Colonic mucosa (tissue), 4 donors: ENCODE data around the gene GALNT9. TPM values are rescaled to one million over a fixed set of nuclear protein-coding genes. Genes with fewer than 3 reads are reported as not detected.

Experiments
- DNase-seq: peaks from one replicate; pipeline ENCODE4 v3.0.0-alpha.2; 2020
- H3K27ac ChIP-seq: fragments of 200-600 bp; one replicate; pipeline ENCODE4 v1.8.0; 2021
- H3K27me3 ChIP-seq: fragments of 200-600 bp; one replicate; pipeline ENCODE4 v1.8.0; 2021
- H3K36me3 ChIP-seq: fragments of 200-600 bp; one replicate; pipeline ENCODE4 v1.8.0; 2021
- H3K4me1 ChIP-seq: fragments of 200-600 bp; one replicate; pipeline ENCODE4 v1.8.0; 2021; ENCODE audit warnings: mild to moderate bottlenecking
- H3K4me3 ChIP-seq: fragments of 200-600 bp; one replicate; pipeline ENCODE4 v1.8.0; 2021
- H3K9ac ChIP-seq, 2 donors: one replicate each; pipeline ENCODE4 v1.7.0; 2013; ENCODE audit warnings: control low read depth in 2 of 2, low read depth in 2 of 2, low read length in 2 of 2
- H3K9me3 ChIP-seq: fragments of 200-600 bp; one replicate; pipeline ENCODE4 v1.8.0; 2021
- intact Hi-C: fragments of 100-400 bp; cut with DNase I; formaldehyde crosslinking; loops from one replicate; pipeline ENCODE4 v1.14.1; 2022
- total RNA-seq, 2 donors: library from RNA; stranded (reverse); fragmentation: NEBNext Ultra II Directional in 1 of 2; extraction: Animal tissue kit (Norgen Biotek cat#: 25700) in 1 of 2; gene quantifications; one replicate each; pipeline ENCODE4 v1.2.1, GENCODE V29; 2021
- TF ChIP-seq, protein P1 (sequence below): fragments of 200-600 bp; IDR thresholded peaks from one replicate; pipeline ENCODE4 v1.8.0; 2022; ENCODE audit warnings: antibody characterized with exemption, mild to moderate bottlenecking
- donor health status: healthy.
- donor health status: DM: no; HTN: no; CAD: no.
- donor health status: DM: no; HTN: no; CAD: no.

The GALNT9 gene
- total RNA-seq, 2 donors from 2014 or later = 0.45 TPM; not detected in 1

- Histone ChIP-seq H3K36me3 (no peaks in the 10 kb centered on the region), H3K27ac (no peak overlapping the region), H3K27me3 (no peaks in the 10 kb centered on the region), H3K4me1 (no peaks in the 10 kb centered on the region), H3K4me3 (no peak overlapping the region), H3K9me3 (no peaks in the 10 kb centered on the region), H3K9ac (no peak overlapping the region)
- TF ChIP-seq, protein P1, sequence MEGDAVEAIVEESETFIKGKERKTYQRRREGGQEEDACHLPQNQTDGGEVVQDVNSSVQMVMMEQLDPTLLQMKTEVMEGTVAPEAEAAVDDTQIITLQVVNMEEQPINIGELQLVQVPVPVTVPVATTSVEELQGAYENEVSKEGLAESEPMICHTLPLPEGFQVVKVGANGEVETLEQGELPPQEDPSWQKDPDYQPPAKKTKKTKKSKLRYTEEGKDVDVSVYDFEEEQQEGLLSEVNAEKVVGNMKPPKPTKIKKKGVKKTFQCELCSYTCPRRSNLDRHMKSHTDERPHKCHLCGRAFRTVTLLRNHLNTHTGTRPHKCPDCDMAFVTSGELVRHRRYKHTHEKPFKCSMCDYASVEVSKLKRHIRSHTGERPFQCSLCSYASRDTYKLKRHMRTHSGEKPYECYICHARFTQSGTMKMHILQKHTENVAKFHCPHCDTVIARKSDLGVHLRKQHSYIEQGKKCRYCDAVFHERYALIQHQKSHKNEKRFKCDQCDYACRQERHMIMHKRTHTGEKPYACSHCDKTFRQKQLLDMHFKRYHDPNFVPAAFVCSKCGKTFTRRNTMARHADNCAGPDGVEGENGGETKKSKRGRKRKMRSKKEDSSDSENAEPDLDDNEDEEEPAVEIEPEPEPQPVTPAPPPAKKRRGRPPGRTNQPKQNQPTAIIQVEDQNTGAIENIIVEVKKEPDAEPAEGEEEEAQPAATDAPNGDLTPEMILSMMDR = no peak
- no peak for DNase-seq
- intact Hi-C loops = no loop called here
These were observed 44.3 kb downstream of the GALNT9 start for GRCh38 chr12:132284827-132285741.

DNA sequence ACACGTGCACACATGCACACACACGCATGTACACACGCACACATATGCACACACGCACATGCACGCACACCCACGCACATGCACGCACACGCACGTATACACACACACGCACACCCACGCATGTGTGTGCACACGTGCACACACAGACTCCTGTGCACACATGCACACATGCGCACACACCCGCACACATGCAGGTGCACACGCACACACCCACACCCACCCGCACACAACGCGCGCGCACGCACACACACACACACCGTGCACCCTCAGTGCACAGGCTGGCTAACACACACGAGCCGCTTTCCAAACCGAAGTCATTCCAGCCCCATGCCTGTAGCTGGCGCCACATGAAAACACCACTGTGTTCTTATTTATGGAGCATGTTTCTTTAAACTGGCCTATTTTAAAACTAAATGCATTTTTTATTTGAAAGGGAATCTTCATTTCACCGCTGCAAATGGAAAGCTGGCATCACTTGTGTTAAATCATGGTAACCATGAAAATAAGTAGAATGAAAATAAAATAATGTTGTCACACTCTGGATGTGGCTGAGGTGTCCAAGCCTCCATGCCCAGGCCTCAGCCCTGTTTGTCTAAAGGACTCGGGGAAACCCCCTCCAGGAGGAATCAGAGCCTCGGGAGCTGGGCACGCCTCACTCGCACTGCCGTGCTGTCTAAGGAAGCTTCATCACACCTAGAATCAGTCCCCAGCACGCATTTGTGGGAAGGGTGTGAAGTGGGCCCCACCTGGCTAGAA is 45.1 kb downstream of the GALNT9 start:
- Histone ChIP-seq H3K27me3 (no peaks in the 10 kb centered on the region), H3K36me3 (no peaks in the 10 kb centered on the region), H3K27ac (no peak overlapping the region), H3K9me3 (no peaks in the 10 kb centered on the region), H3K4me3 (no peak overlapping the region), H3K9ac (no peak overlapping the region), H3K4me1 (no peaks in the 10 kb centered on the region)
- TF ChIP-seq, protein P1 = no peak
- intact Hi-C loops = no loop called here
- no peak for DNase-seq

GRCh38 chr12:132282950-132283771 is 46.2 kb downstream of the GALNT9 start:
- H3K27ac ChIP-seq = no peak overlapping the region
- no peak for DNase-seq

DNA sequence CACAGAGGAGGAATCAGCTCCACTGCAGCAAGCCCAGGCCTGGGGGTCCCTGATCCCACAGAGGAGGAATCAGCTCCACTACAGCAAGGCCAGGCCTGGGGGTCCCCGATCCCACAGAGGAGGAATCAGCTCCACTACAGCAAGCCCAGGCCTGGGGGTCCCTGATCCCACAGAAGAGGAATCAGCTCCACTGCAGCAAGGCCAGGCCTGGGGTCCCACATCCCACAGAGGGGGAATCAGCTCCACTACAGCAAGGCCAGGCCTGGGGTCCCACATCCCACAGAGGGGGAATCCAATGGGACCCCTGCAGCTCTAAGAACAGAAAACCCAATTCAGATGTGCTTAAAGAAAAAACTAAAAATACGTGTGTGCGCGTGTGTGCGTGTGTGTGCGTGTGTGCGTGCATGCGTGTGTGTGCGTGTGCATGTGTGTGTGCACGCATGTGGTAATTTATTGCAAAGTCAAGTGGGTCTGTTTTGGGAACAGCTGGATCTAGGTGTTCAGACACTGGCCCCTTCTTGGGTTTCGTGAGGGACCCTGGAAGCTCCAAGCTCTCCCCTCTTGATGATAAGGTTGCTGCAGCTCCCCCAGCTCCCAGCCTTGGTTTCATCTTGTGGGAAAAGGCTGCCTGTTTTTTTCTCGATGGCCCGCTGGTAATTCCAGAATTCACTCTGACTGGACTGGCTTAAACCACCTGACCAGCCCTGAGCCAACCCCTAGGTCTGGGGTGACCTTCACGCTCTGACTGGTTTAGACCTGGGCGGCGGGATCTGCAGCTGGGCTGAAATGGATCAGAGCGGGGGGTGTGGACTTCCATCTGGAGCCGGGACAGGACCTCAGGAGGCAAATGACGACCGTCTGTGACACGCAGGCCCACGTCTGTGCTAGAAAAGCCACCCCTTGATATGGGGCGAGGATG is 47.1 kb downstream of the GALNT9 start:
- TF ChIP-seq, protein P1 = no peak

More at GRCh38 chr12:132282950-132283771, 46.2 kb downstream of the GALNT9 start:
- no peaks in the 10 kb centered on the region for H3K9me3 ChIP-seq
- no peak overlapping the region for H3K9ac ChIP-seq
- no peaks in the 10 kb centered on the region for H3K4me1 ChIP-seq
- H3K36me3 ChIP-seq = no peaks in the 10 kb centered on the region
- no peaks in the 10 kb centered on the region for H3K27me3 ChIP-seq
- H3K4me3 ChIP-seq = no peak overlapping the region
- TF ChIP-seq, protein P1 = no peak
- intact Hi-C loops = no loop called here

More for the DNA sequence above, 47.1 kb downstream of the GALNT9 start:
- H3K27ac ChIP-seq = no peak overlapping the region
- H3K36me3 ChIP-seq = no peaks in the 10 kb centered on the region
- no peak for DNase-seq
- no peak overlapping the region for H3K4me3 ChIP-seq
- intact Hi-C loops = no loop called here
- no peaks in the 10 kb centered on the region for H3K27me3 ChIP-seq
- H3K9me3 ChIP-seq = no peaks in the 10 kb centered on the region
- no peak overlapping the region for H3K9ac ChIP-seq
- H3K4me1 ChIP-seq = no peaks in the 10 kb centered on the region
